HG03135 (cell line): Measurements from ENCODE around the gene SLAMF1.
"Not testable (repeated sequence)": the region's sequence is repeated elsewhere in the genome, so short reads cannot be mapped to it uniquely, and the experiment has no call there.

ENCODE experiments used
- ATAC-seq: cut with Tn5 transposase; IDR thresholded peaks from one replicate; pipeline ENCODE4 v1.9.1; 2021; ENCODE audit warnings: mild to moderate bottlenecking, moderate library complexity; ENCODE audit not compliant: unreplicated experiment

Gene SLAMF1

GRCh38 chr1:160646711-160647328 is at the start of gene SLAMF1:
Gene SLAMF1, minus strand, starts transcription at chr1:160647044. Its CDS starts 99 bp downstream, at chr1:160646945.
- peak; percentile 48 for ATAC-seq

- not testable (repeated sequence) for ATAC-seq
These were observed 45.5 kb upstream of the SLAMF1 start for GRCh38 chr1:160692390-160692789.

DNA sequence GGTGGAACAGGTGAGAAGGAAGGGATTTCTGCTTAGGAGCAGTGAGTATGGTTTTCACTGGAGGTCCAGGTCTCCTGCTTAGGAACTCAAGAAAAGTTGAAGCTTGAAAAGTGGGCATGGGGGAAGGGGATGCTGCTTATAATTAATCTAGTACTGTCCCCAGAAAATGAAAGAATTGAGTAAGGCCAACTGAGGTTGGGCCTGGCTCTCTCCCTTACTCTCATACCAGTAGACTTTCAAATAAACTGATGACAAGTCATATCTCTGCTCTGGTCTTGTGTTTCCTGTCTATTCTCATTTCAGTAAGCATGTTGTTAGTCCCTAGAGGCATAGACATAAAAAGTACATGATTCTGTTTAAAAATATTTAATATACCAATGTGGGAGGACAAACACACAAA is 38.4 kb upstream of the SLAMF1 start:
- ATAC-seq: no peak

GRCh38 chr1:160682983-160683865 is 36.4 kb upstream of the SLAMF1 start:
- ATAC-seq: no peak

- ATAC-seq: no peak
These were observed 35.0 kb upstream of the SLAMF1 start for GRCh38 chr1:160681891-160682140.

DNA sequence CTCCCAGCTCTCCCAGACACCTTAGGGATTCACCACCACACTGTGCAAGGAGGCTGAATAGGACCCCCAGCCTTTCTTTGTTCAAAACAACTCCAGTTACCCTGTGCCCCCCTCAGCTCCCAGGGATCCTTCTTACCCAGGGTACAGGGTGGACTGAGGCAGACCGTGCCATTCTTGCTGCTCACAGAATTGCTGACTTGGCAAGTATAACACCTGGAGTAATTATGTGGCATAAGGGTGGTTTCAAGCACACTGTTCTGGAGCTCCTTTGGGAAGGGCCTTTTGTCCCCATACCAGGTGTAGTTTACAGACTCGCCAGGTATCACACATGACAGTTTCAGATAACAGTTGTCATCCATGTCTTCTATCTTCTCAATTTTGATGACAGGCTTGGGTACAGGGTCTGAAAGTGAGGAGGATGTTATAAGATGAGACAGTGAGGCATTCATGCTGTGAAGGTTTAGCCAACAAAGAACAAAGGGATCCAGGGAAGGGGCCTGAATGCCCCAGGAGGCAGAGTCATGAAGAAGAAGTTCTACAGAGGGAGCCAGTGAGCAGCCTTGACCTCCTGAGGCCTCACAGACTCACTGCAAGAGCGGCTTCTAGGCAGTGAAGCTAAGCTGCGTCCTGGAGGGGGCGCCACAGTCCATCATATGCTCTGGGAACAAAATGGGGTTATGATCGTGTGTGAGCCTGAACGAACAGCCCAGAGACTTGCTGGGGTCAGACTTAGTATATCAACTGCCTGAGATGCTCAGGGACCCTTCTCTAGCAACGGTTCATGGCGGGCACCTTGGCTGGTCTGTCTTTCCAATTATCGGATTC is 34.4 kb upstream of the SLAMF1 start:
- ATAC-seq: peak; percentile 55

DNA sequence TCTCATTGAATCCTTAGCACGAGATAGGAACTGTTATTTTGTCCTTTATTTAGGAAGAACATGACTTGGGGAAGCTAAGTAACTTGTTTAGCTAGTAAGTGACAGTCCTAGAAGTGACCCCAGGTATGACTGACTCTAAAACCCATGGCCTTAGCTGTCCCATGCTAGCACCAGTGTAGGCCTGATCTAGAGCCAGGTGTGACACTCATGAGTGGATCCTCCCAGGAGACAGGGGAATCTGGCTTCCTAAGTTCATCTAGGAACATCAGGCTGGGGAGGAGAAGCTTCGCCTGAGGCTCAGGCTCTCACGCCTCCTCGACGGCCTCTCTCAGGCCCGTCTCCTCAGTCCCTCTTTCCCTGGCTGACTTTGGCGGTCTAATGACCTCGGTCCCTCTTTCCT is 33.6 kb upstream of the SLAMF1 start:
- no peak for ATAC-seq

- ATAC-seq: no peak
These were observed 33.0 kb upstream of the SLAMF1 start for GRCh38 chr1:160679893-160680292.

GRCh38 chr1:160676869-160677597 is 30.2 kb upstream of the SLAMF1 start:
- ATAC-seq: no peak

- ATAC-seq: no peak
These were observed 29.0 kb upstream of the SLAMF1 start for GRCh38 chr1:160675641-160676410.

DNA sequence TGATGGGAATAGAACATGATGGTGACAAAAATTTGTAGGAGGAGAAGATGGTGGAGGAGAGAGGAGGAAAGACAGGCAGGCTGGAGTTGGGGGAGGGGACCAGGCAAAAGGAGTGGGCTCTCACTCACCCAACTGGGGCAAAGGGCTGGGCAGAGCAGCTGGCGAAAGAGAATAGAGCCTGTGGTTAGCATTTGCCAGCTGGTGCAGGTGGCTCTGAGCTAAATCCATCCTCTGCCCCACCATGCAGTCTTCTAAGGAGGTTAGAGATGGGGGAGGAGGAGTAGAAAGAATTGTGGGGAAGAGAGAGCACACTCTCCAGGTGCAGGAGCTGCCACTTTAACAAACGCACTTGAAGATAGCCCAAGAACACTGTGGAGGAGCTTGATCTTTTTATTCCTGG is 27.6 kb upstream of the SLAMF1 start:
- no peak for ATAC-seq

DNA sequence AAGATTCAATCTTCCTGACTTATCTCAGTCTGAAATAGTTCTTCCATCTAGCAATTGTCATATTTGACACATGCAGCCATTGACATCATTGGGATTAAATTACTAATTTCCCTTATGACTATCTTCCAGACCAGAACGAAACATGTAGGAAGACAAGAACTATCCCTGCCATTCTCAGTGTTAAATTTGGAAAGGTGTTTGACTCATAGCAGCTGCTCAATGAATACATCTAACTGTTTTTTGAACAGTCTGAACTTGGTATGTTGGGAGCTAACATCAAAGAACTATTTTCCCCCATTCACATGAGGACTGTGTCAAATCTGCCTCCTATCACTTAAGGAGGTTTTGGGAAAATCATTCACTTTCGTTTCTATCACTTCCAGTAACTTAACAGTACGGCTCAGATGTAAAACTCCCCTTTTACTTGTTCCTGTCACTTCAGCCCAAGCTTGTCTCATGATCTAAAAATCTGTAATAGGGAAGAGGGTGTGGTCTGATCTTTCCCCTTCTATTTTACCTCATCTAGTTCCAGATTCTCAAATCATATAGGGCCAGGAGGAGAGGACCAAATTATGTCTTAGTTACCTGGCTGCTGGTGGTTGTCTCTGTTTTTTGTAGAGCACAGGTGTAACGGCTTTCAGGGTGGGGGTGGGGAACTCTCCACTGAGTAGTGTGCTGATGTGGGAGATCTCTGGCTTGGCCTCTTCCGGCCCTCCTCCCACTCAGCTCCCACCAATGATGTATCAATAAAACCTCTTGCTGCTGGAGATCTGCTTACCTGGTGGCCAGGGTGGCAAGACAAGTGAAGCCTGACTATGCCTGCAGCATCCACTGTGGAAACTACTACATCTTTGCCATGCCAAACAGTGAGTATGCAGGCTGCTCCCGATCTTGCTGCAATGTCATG is 26.2 kb upstream of the SLAMF1 start:
- ATAC-seq: no peak

- no peak for ATAC-seq
These were observed 25.0 kb upstream of the SLAMF1 start for GRCh38 chr1:160671603-160672517.

- no peak for ATAC-seq
These were observed 23.9 kb upstream of the SLAMF1 start for GRCh38 chr1:160670701-160671100.

GRCh38 chr1:160669802-160670201 is 23.0 kb upstream of the SLAMF1 start:
- ATAC-seq: no peak

- ATAC-seq: no peak
These were observed 22.4 kb upstream of the SLAMF1 start for GRCh38 chr1:160669276-160669675.

DNA sequence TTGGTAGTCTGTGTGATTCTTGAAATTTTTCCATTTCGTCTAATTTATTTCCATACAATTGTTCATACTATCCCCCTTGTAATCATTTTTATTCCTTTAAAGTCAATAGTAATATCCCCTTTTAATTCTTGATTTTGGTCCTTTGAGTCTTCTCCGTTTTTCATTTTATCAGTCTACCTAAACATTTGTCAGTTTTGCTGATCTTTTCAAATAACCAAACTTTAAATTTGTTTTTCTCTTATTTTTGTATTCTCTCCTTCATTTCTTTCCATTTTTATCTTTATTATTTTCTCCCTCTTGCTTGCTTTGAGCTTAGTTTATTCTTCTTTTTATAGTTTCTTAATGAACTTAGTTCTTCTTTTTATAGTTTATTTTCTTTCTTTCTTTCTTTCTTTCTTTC is 21.1 kb upstream of the SLAMF1 start:
- no peak for ATAC-seq

DNA sequence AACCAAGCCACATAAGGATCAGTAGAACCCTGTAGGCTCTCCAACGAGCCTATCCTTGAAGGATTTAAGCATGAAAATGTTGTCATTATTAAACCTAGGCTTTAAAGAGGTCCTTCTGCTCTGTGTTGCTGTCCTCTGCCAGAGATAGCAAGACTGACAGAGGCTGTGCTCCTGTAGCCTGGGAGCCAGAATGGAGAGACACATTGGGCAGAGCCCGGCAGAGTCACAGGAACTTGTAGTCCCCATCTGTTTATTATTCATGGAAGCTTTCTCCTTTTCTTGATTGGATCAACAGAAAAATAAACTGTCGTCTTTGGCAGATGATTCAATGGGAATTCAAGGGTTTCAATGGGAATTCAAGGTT is 19.2 kb upstream of the SLAMF1 start:
- ATAC-seq: no peak
